Measurements from ENCODE around the gene LGALS9. TPM values are rescaled to one million over a fixed set of nuclear protein-coding genes. Genes with fewer than 3 reads are reported as not detected.
A peak's percentile ranks its signal among the peaks of the same experiment; 100 is the strongest.
"Not testable (repeated sequence)": the region's sequence is repeated elsewhere in the genome, so short reads cannot be mapped to it uniquely, and the experiment has no call there.

The LGALS9 gene
- total and polyA plus RNA-seq, 12 donors: 7.5 to 79.1 (median 17.5) TPM

- intact Hi-C loops (cut with DNase I): no loop called here
- Histone ChIP-seq H3K4me3 (peak overlapping the region in 1 of 10 donors; percentile 22), H3K27me3 (no peaks in the 10 kb centered on the region), H3K27ac (peak overlapping the region in 9 of 10 donors; percentile 43 to 92 (median 72)), H3K4me1 (peaks cover 7 to 64% (median 31%) of the 10 kb centered on the region in 9 donors), H3K9me3 (no peaks in the 10 kb centered on the region), H3K36me3 (peaks cover 0 to 8% (median 0%) of the 10 kb centered on the region in 9 donors)
- ATAC-seq (peak in 5 of 8 donors; percentile 8 to 59 (median 22)), DNase-seq (no peak)
- no peak for TF ChIP-seq CTCF (IDR thresholded peaks at IDR 0.05)
- 47 to 55% methylated on average over 14 of the region's 14 CpGs for WGBS, 2 donors
Observed at GRCh38 chr17:27633312-27634025, 2.5 kb downstream of the LGALS9 start.

- ATAC-seq (no peak), DNase-seq (no peak)
- Histone ChIP-seq H3K27ac (peak overlapping the region in 8 of 10 donors; percentile 43 to 92 (median 70)), H3K4me3 (no peak overlapping the region), H3K36me3 (peaks cover 0 to 10% (median 0%) of the 10 kb centered on the region in 9 donors), H3K9me3 (no peaks in the 10 kb centered on the region), H3K4me1 (peaks cover 7 to 64% (median 31%) of the 10 kb centered on the region in 9 donors), H3K27me3 (no peaks in the 10 kb centered on the region)
- 96 to 100% methylated on average over 1 of the region's 1 CpG for WGBS, 2 donors
- no peak for TF ChIP-seq CTCF (IDR thresholded peaks at IDR 0.05)
- intact Hi-C loops (cut with DNase I): no loop called here
Observed at GRCh38 chr17:27634026-27634335, 3.0 kb downstream of the LGALS9 start.

- Histone ChIP-seq H3K27me3 (no peaks in the 10 kb centered on the region), H3K4me1 (peaks cover 7 to 64% (median 31%) of the 10 kb centered on the region in 9 donors), H3K4me3 (no peak overlapping the region), H3K9me3 (no peaks in the 10 kb centered on the region), H3K27ac (peak overlapping the region in 2 of 10 donors; percentile 6 to 88), H3K36me3 (peaks cover 0 to 18% (median 0%) of the 10 kb centered on the region in 9 donors)
- 83 to 91% methylated on average over 2 of the region's 2 CpGs for WGBS, 2 donors
- no peak for DNase-seq
- ATAC-seq: no peak
- TF ChIP-seq CTCF (IDR thresholded peaks at IDR 0.05): no peak
- intact Hi-C loops (cut with DNase I): no loop called here
Observed at GRCh38 chr17:27634776-27635175, 3.8 kb downstream of the LGALS9 start.

GRCh38 chr17:27635275-27635823, 4.4 kb downstream of the LGALS9 start:
- no peaks in the 10 kb centered on the region for H3K9me3 ChIP-seq
- intact Hi-C loops (cut with DNase I): no loop called here
- peaks cover 0 to 24% (median 0%) of the 10 kb centered on the region in 9 donors for H3K36me3 ChIP-seq
- no peak overlapping the region for H3K4me3 ChIP-seq
- H3K27ac ChIP-seq: peak overlapping the region in 3 of 10 donors; percentile 4 to 88 (median 11)
- peaks cover 7 to 63% (median 31%) of the 10 kb centered on the region in 9 donors for H3K4me1 ChIP-seq
- DNase-seq: no peak
- WGBS, 2 donors: 78 to 79% methylated on average over 6 of the region's 6 CpGs
- H3K27me3 ChIP-seq: no peaks in the 10 kb centered on the region
- no peak for TF ChIP-seq CTCF (IDR thresholded peaks at IDR 0.05)
- no peak for ATAC-seq

- Histone ChIP-seq H3K27ac (peak overlapping the region in 2 of 10 donors; percentile 11 to 57), H3K4me1 (peaks cover 7 to 56% (median 31%) of the 10 kb centered on the region in 9 donors), H3K36me3 (peaks cover 0 to 31% (median 2%) of the 10 kb centered on the region in 9 donors)
- H3K27me3 ChIP-seq; H3K9me3 ChIP-seq; H3K4me3 ChIP-seq; DNase-seq; intact Hi-C loops (cut with DNase I); ATAC-seq: not testable (repeated sequence)
- 69 to 70% methylated on average over 3 of the region's 3 CpGs for WGBS, 2 donors
Observed at GRCh38 chr17:27636005-27636520, 5.1 kb downstream of the LGALS9 start.

GRCh38 chr17:27637818-27638217, 6.8 kb downstream of the LGALS9 start:
- Histone ChIP-seq H3K4me1 (peaks cover 2 to 38% (median 21%) of the 10 kb centered on the region in 9 donors), H3K36me3 (peaks cover 0 to 41% (median 6%) of the 10 kb centered on the region in 9 donors), H3K27ac (peak overlapping the region in 1 of 10 donors; percentile 40)
- ATAC-seq; H3K9me3 ChIP-seq; H3K27me3 ChIP-seq; H3K4me3 ChIP-seq; DNase-seq; intact Hi-C loops (cut with DNase I): not testable (repeated sequence)
- 86 to 91% methylated on average over 7 of the region's 7 CpGs for WGBS, 2 donors

GRCh38 chr17:27638415-27638914, 7.5 kb downstream of the LGALS9 start:
- H3K4me3 ChIP-seq; ATAC-seq; H3K9me3 ChIP-seq; H3K27me3 ChIP-seq; DNase-seq; H3K27ac ChIP-seq; intact Hi-C loops (cut with DNase I): not testable (repeated sequence)
- Histone ChIP-seq H3K4me1 (peaks cover 2 to 32% (median 15%) of the 10 kb centered on the region in 9 donors), H3K36me3 (peaks cover 0 to 48% (median 6%) of the 10 kb centered on the region in 9 donors)
- WGBS, 2 donors: 86 to 95% methylated on average over 1 of the region's 5 CpGs

Data from heart right ventricle (tissue), 16 donors.